ENCODE results near the gene CLSTN3.

- TF ChIP-seq POLR2A (IDR thresholded peaks at IDR 0.05; ENCODE audit: low read depth, low read length) = no peak
- no peak for TF ChIP-seq POLR2AphosphoS5 (IDR thresholded peaks at IDR 0.05; ENCODE audit: low read depth, low read length)
- TF ChIP-seq TAF1 (IDR thresholded peaks at IDR 0.05; ENCODE audit: borderline replicate concordance, low read depth, low read length) = no peak
These were observed 4.4 kb upstream of the CLSTN3 start for GRCh38 chr12:7125632-7126227.
